ENCODE data around the gene SCFD2.

Gene SCFD2

GRCh38 chr4:52954560-52955170 lies 411.2 kb downstream of the SCFD2 start:
- Mint-ChIP-seq H3K27me3 (ENCODE audit: low read depth) (no peaks in the 10 kb centered on the region), H3K4me1 (ENCODE audit: low read depth) (no peaks in the 10 kb centered on the region), H3K27ac (no peak overlapping the region), H3K9me3 (no peaks in the 10 kb centered on the region), H3K4me3 (no peak overlapping the region), H3K36me3 (ENCODE audit: low read depth) (peaks cover 2% of the 10 kb centered on the region)
- no peak for DNase-seq (ENCODE audit: low spot score)

DNA sequence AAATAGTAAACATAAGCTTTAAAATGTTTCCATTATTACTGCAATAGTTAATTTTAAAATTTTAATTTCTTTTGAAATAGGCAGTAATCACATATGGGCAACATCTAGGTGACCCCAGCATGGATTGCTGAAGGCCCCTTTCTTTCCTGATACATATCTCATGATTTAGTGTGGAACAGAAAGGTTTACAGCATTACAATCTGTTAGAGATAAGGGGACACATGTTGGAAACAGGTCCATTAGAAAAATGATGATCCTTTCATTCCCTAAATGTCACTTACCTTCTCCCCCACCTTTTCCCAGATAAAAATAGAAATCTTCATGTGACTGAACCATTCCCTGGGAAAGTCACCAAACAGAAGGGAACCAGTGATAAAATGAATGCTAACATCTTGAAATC lies 413.3 kb downstream of the SCFD2 start:
- H3K9me3 Mint-ChIP-seq = no peaks in the 10 kb centered on the region
- DNase-seq (ENCODE audit: low spot score) = no peak
- no peaks in the 10 kb centered on the region for H3K4me1 Mint-ChIP-seq (ENCODE audit: low read depth)
- no peak overlapping the region for H3K27ac Mint-ChIP-seq
- H3K36me3 Mint-ChIP-seq (ENCODE audit: low read depth) = peaks cover 2% of the 10 kb centered on the region
- no peak overlapping the region for H3K4me3 Mint-ChIP-seq
- H3K27me3 Mint-ChIP-seq (ENCODE audit: low read depth) = no peaks in the 10 kb centered on the region

- Mint-ChIP-seq H3K9me3 (no peaks in the 10 kb centered on the region), H3K4me1 (ENCODE audit: low read depth) (no peaks in the 10 kb centered on the region), H3K27ac (no peak overlapping the region), H3K4me3 (no peak overlapping the region), H3K27me3 (ENCODE audit: low read depth) (no peaks in the 10 kb centered on the region), H3K36me3 (ENCODE audit: low read depth) (peaks cover 2% of the 10 kb centered on the region)
- no peak for DNase-seq (ENCODE audit: low spot score)
Observed at GRCh38 chr4:52951016-52951415, 414.8 kb downstream of the SCFD2 start.

DNA sequence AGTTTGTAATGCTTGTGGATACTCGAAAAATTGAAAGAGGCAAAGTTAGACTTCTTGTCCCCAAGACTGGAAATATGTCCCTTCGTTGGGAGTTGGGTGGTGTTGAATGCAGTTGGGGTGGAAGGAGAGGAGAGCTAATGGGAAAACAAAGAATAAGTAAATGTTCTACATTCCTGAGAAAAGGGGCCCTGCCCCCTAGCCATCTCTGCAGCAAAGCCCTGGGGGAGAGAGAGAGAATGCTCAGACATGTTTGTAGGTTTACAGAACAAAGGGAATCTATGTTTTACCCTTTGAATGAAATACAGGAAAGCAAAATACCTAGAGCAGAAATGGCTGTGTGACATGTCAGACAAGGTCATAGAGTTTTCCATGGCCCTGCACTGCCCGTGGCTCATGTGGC lies 415.6 kb downstream of the SCFD2 start:
- no peaks in the 10 kb centered on the region for H3K9me3 Mint-ChIP-seq
- H3K27me3 Mint-ChIP-seq (ENCODE audit: low read depth) = no peaks in the 10 kb centered on the region

DNA sequence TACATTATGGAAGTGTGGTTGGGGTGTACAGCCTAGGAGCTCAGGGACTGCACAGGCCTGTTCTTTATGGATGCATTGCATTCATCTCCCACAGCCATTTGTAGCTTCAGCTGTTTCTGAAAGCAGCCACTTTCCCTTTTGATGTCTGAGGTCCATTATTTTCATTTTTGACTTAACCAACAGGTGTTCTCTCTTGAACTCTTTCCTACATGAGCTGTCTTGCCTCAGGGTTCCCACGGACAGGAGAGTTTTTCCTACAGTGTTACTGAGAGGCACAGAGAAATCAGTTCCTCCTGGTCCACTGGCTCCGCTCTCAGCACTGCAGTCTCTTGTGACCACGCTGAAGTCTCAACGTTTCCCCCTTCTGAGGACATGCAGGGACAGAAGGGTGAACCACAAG lies 416.5 kb downstream of the SCFD2 start:
- no peak for DNase-seq (ENCODE audit: low spot score)
- Mint-ChIP-seq H3K27me3 (ENCODE audit: low read depth) (no peaks in the 10 kb centered on the region), H3K9me3 (no peaks in the 10 kb centered on the region), H3K36me3 (ENCODE audit: low read depth) (no peaks in the 10 kb centered on the region), H3K4me1 (ENCODE audit: low read depth) (no peaks in the 10 kb centered on the region), H3K27ac (no peak overlapping the region), H3K4me3 (no peak overlapping the region)

More for the DNA sequence above, 415.6 kb downstream of the SCFD2 start:
- peaks cover 2% of the 10 kb centered on the region for H3K36me3 Mint-ChIP-seq (ENCODE audit: low read depth)
- no peaks in the 10 kb centered on the region for H3K4me1 Mint-ChIP-seq (ENCODE audit: low read depth)
- no peak overlapping the region for H3K27ac Mint-ChIP-seq
- no peak overlapping the region for H3K4me3 Mint-ChIP-seq
- DNase-seq (ENCODE audit: low spot score) = no peak

- no peaks in the 10 kb centered on the region for H3K36me3 Mint-ChIP-seq (ENCODE audit: low read depth)
- no peaks in the 10 kb centered on the region for H3K9me3 Mint-ChIP-seq
- H3K4me1 Mint-ChIP-seq (ENCODE audit: low read depth) = no peaks in the 10 kb centered on the region
- H3K4me3 Mint-ChIP-seq = no peak overlapping the region
- DNase-seq (ENCODE audit: low spot score) = no peak
- no peaks in the 10 kb centered on the region for H3K27me3 Mint-ChIP-seq (ENCODE audit: low read depth)
- H3K27ac Mint-ChIP-seq = no peak overlapping the region
Observed at GRCh38 chr4:52948057-52948423, 417.8 kb downstream of the SCFD2 start.

GRCh38 chr4:52947401-52948056 lies 418.3 kb downstream of the SCFD2 start:
- Mint-ChIP-seq H3K4me1 (ENCODE audit: low read depth) (no peaks in the 10 kb centered on the region), H3K4me3 (no peak overlapping the region), H3K27me3 (ENCODE audit: low read depth) (no peaks in the 10 kb centered on the region), H3K9me3 (no peaks in the 10 kb centered on the region), H3K27ac (no peak overlapping the region), H3K36me3 (ENCODE audit: low read depth) (no peaks in the 10 kb centered on the region)
- no peak for DNase-seq (ENCODE audit: low spot score)

- Mint-ChIP-seq H3K27ac (no peak overlapping the region), H3K27me3 (ENCODE audit: low read depth) (no peaks in the 10 kb centered on the region), H3K36me3 (ENCODE audit: low read depth) (no peaks in the 10 kb centered on the region), H3K4me1 (ENCODE audit: low read depth) (no peaks in the 10 kb centered on the region), H3K9me3 (no peaks in the 10 kb centered on the region), H3K4me3 (no peak overlapping the region)
- DNase-seq (ENCODE audit: low spot score) = no peak
Observed at GRCh38 chr4:52946855-52947254, 419.0 kb downstream of the SCFD2 start.

- H3K27me3 Mint-ChIP-seq (ENCODE audit: low read depth) = no peaks in the 10 kb centered on the region
- DNase-seq (ENCODE audit: low spot score) = no peak
Observed at GRCh38 chr4:52945982-52946381, 419.9 kb downstream of the SCFD2 start.

GRCh38 chr4:52945326-52945898 lies 420.4 kb downstream of the SCFD2 start:
- no peak for DNase-seq (ENCODE audit: low spot score)
- Mint-ChIP-seq H3K4me3 (no peak overlapping the region), H3K4me1 (ENCODE audit: low read depth) (no peaks in the 10 kb centered on the region), H3K27ac (no peak overlapping the region), H3K27me3 (ENCODE audit: low read depth) (no peaks in the 10 kb centered on the region), H3K36me3 (ENCODE audit: low read depth) (no peaks in the 10 kb centered on the region), H3K9me3 (no peaks in the 10 kb centered on the region)

More at GRCh38 chr4:52945982-52946381, 419.9 kb downstream of the SCFD2 start:
- H3K27ac Mint-ChIP-seq = no peak overlapping the region
- H3K4me1 Mint-ChIP-seq (ENCODE audit: low read depth) = no peaks in the 10 kb centered on the region
- H3K4me3 Mint-ChIP-seq = no peak overlapping the region
- H3K9me3 Mint-ChIP-seq = no peaks in the 10 kb centered on the region
- H3K36me3 Mint-ChIP-seq (ENCODE audit: low read depth) = no peaks in the 10 kb centered on the region

- no peak for DNase-seq (ENCODE audit: low spot score)
- H3K9me3 Mint-ChIP-seq = no peaks in the 10 kb centered on the region
- no peaks in the 10 kb centered on the region for H3K36me3 Mint-ChIP-seq (ENCODE audit: low read depth)
- H3K4me3 Mint-ChIP-seq = no peak overlapping the region
- H3K27ac Mint-ChIP-seq = no peak overlapping the region
- H3K27me3 Mint-ChIP-seq (ENCODE audit: low read depth) = no peaks in the 10 kb centered on the region
- H3K4me1 Mint-ChIP-seq (ENCODE audit: low read depth) = no peaks in the 10 kb centered on the region
Observed at GRCh38 chr4:52943677-52944076, 422.2 kb downstream of the SCFD2 start.

DNA sequence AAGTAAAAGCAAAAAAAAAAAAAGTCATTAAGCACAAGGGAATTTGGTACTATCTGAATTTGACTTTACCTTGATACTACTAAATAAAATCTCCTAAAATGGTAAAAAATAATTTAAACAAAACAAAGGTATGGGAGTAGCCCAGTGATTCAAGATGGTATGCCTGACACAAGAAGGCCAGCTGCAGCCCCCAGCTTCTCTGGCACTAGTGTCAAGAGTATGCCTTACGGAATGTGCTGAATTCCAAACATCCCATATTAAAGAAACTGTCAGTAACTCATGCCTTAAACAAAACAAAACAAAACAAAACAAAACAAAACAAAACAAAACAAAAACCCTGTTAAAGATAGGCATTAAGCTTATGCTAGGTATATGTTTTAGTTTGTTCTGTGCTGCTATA lies 422.9 kb downstream of the SCFD2 start:
- Mint-ChIP-seq H3K36me3 (ENCODE audit: low read depth) (no peaks in the 10 kb centered on the region), H3K4me1 (ENCODE audit: low read depth) (no peaks in the 10 kb centered on the region), H3K27ac (no peak overlapping the region), H3K9me3 (no peaks in the 10 kb centered on the region), H3K4me3 (no peak overlapping the region), H3K27me3 (ENCODE audit: low read depth) (no peaks in the 10 kb centered on the region)
- DNase-seq (ENCODE audit: low spot score) = no peak

DNA sequence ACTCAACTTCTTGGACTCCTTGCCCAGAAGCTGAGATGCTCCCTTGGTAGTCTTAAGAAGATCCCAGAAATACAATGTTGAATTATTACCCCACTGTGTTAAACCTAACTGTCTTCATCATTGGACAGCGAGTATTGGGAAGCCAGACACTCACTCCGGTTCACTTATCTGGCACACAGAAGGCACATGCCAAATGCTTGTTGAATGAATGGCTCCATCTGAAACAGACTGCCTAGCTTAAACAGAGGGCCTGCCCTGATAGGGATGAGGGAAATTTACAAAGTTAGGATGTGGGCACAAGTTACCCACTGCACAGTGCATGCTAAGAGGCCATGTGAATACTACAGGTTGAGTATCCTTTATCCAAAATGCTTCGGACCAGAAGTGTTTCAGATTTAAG lies 424.4 kb downstream of the SCFD2 start:
- H3K36me3 Mint-ChIP-seq (ENCODE audit: low read depth) = no peaks in the 10 kb centered on the region
- H3K4me3 Mint-ChIP-seq = no peak overlapping the region
- DNase-seq (ENCODE audit: low spot score) = no peak
- no peaks in the 10 kb centered on the region for H3K9me3 Mint-ChIP-seq
- no peak overlapping the region for H3K27ac Mint-ChIP-seq
- no peaks in the 10 kb centered on the region for H3K27me3 Mint-ChIP-seq (ENCODE audit: low read depth)
- H3K4me1 Mint-ChIP-seq (ENCODE audit: low read depth) = no peaks in the 10 kb centered on the region

- Mint-ChIP-seq H3K36me3 (ENCODE audit: low read depth) (no peaks in the 10 kb centered on the region), H3K27me3 (ENCODE audit: low read depth) (no peaks in the 10 kb centered on the region), H3K27ac (no peak overlapping the region), H3K4me1 (ENCODE audit: low read depth) (no peaks in the 10 kb centered on the region), H3K4me3 (no peak overlapping the region), H3K9me3 (no peaks in the 10 kb centered on the region)
- no peak for DNase-seq (ENCODE audit: low spot score)
Observed at GRCh38 chr4:52939739-52940138, 426.1 kb downstream of the SCFD2 start.

GRCh38 chr4:52939325-52939724 lies 426.5 kb downstream of the SCFD2 start:
- no peaks in the 10 kb centered on the region for H3K27me3 Mint-ChIP-seq (ENCODE audit: low read depth)
- DNase-seq (ENCODE audit: low spot score) = no peak
- H3K27ac Mint-ChIP-seq = no peak overlapping the region
- no peaks in the 10 kb centered on the region for H3K4me1 Mint-ChIP-seq (ENCODE audit: low read depth)
- no peaks in the 10 kb centered on the region for H3K9me3 Mint-ChIP-seq
- no peak overlapping the region for H3K4me3 Mint-ChIP-seq
- H3K36me3 Mint-ChIP-seq (ENCODE audit: low read depth) = no peaks in the 10 kb centered on the region
